Neural progenitor cell (in vitro differentiated cells): ENCODE measurements around the gene STUB1.

Experiments
- EZH2 ChIP-seq: fragments of 200-600 bp; sonication (generic); IDR thresholded peaks from 2 replicates; pipeline ENCODE4 v1.6.1; 2017; ENCODE audit warnings: antibody characterized with exemption, mild to moderate bottlenecking, moderate library complexity
- EZH2phosphoT487 ChIP-seq: fragments of 200-600 bp; sonication (generic); IDR thresholded peaks from 2 replicates; pipeline ENCODE4 v1.6.1; 2017; ENCODE audit warnings: antibody characterized with exemption
- TF ChIP-seq, protein P1 (sequence below): fragments of 200-600 bp; sonication (generic); IDR thresholded peaks from 2 replicates; pipeline ENCODE4 v1.5.1; 2017; ENCODE audit warnings: antibody characterized with exemption, mild to moderate bottlenecking

- TF ChIP-seq, protein P1, sequence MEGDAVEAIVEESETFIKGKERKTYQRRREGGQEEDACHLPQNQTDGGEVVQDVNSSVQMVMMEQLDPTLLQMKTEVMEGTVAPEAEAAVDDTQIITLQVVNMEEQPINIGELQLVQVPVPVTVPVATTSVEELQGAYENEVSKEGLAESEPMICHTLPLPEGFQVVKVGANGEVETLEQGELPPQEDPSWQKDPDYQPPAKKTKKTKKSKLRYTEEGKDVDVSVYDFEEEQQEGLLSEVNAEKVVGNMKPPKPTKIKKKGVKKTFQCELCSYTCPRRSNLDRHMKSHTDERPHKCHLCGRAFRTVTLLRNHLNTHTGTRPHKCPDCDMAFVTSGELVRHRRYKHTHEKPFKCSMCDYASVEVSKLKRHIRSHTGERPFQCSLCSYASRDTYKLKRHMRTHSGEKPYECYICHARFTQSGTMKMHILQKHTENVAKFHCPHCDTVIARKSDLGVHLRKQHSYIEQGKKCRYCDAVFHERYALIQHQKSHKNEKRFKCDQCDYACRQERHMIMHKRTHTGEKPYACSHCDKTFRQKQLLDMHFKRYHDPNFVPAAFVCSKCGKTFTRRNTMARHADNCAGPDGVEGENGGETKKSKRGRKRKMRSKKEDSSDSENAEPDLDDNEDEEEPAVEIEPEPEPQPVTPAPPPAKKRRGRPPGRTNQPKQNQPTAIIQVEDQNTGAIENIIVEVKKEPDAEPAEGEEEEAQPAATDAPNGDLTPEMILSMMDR: no peak
- TF ChIP-seq EZH2 (no peak), EZH2phosphoT487 (no peak)
These were observed 30.6 kb upstream of the STUB1 start for GRCh38 chr16:649631-650030.
